Liver (tissue), 9 donors: ENCODE data around the gene KCTD16. TPM values are rescaled to one million over a fixed set of nuclear protein-coding genes. Genes with fewer than 3 reads are reported as not detected.

Source experiments
- DNase-seq: peaks from one replicate; pipeline ENCODE4 v3.0.0-alpha.2; 2017; ENCODE audit warnings: low spot score
- H3K27ac ChIP-seq, 2 donors: one replicate each; pipeline ENCODE4 v1.7.0; 2013; ENCODE audit warnings: inconsistent platforms in 2 of 2, low read length in 2 of 2, control low read depth in 1 of 2, low read depth in 1 of 2, mild to moderate bottlenecking in 1 of 2
- H3K27me3 ChIP-seq, 4 donors: one replicate each; pipeline versions ENCODE4 v1.6.1 to v1.7.0; 2013; ENCODE audit warnings: low read length in 3 of 4, inconsistent platforms in 1 of 4, mild to moderate bottlenecking in 1 of 4, moderate library complexity in 1 of 4; ENCODE audit not compliant: control insufficient read depth in 4 of 4, insufficient read depth in 4 of 4
- H3K36me3 ChIP-seq, 4 donors: one replicate each; pipeline versions ENCODE4 v1.6.1 to v1.7.0; 2013; ENCODE audit warnings: low read length in 3 of 4, mild to moderate bottlenecking in 3 of 4, low read depth in 1 of 4, moderate library complexity in 1 of 4; ENCODE audit not compliant: control insufficient read depth in 4 of 4, insufficient read depth in 3 of 4
- H3K4me1 ChIP-seq, 4 donors: one replicate each; pipeline versions ENCODE4 v1.6.1 to v1.7.0; 2013; ENCODE audit warnings: low read length in 3 of 4, mild to moderate bottlenecking in 3 of 4, moderate library complexity in 1 of 4; ENCODE audit not compliant: control insufficient read depth in 4 of 4, insufficient read depth in 4 of 4
- H3K4me3 ChIP-seq, 3 donors: one replicate each; pipeline versions ENCODE4 v1.6.1 to v1.7.0; 2013; ENCODE audit warnings: low read length in 3 of 3, control low read depth in 1 of 3, low read depth in 1 of 3, mild to moderate bottlenecking in 1 of 3
- H3K9ac ChIP-seq, 2 donors: one replicate each; pipeline ENCODE4 v1.7.0; 2013; ENCODE audit warnings: low read length in 2 of 2, mild to moderate bottlenecking in 2 of 2, moderate library complexity in 2 of 2, control low read depth in 1 of 2, low read depth in 1 of 2
- H3K9me3 ChIP-seq, 4 donors: one replicate each; pipeline versions ENCODE4 v1.6.1 to v1.7.0; 2013; ENCODE audit warnings: low read length in 3 of 4; ENCODE audit not compliant: control insufficient read depth in 4 of 4
- EGR1 ChIP-seq, 2 donors: IDR thresholded peaks; 2 replicates each; pipeline ENCODE4 v1.6.1; 2016 to 2018; ENCODE audit warnings: antibody characterized with exemption in 2 of 2, low read depth in 2 of 2
- FOXA1 ChIP-seq: IDR thresholded peaks from 2 replicates; pipeline ENCODE4 v1.6.1; 2016; ENCODE audit warnings: antibody characterized with exemption
- FOXA2 ChIP-seq: IDR thresholded peaks from 2 replicates; pipeline ENCODE4 v1.6.1; 2016; ENCODE audit warnings: antibody characterized with exemption
- GABPA ChIP-seq, 2 donors: IDR thresholded peaks in 1 of 2; conservative IDR thresholded peaks in 1 of 2; 2 replicates each; pipeline ENCODE4 v1.6.1; 2016; ENCODE audit warnings: antibody characterized with exemption in 2 of 2, mild to moderate bottlenecking in 1 of 2, moderate library complexity in 1 of 2
- HNF4A ChIP-seq, 2 donors: conservative IDR thresholded peaks; 2 replicates each; pipeline ENCODE4 v1.6.1; 2016; ENCODE audit warnings: antibody characterized with exemption in 2 of 2, mild to moderate bottlenecking in 2 of 2
- HNF4G ChIP-seq: IDR thresholded peaks from 2 replicates; pipeline ENCODE4 v1.6.1; 2016; ENCODE audit warnings: antibody characterized with exemption
- JUND ChIP-seq, 2 donors: IDR thresholded peaks; 2 replicates each; pipeline ENCODE4 v1.6.1; 2016; ENCODE audit warnings: antibody characterized with exemption in 2 of 2
- NR2F2 ChIP-seq: IDR thresholded peaks from 2 replicates; pipeline ENCODE4 v1.6.1; 2016; ENCODE audit warnings: antibody characterized with exemption
- RAD21 ChIP-seq, 2 donors: IDR thresholded peaks; 2 replicates each; pipeline ENCODE4 v1.6.1; 2016; ENCODE audit warnings: antibody characterized with exemption in 2 of 2, mild to moderate bottlenecking in 2 of 2
- RXRA ChIP-seq, 2 donors: IDR thresholded peaks; 2 replicates each; pipeline ENCODE4 v1.6.1; 2017 to 2018; ENCODE audit warnings: antibody characterized with exemption in 2 of 2, mild to moderate bottlenecking in 1 of 2
- TAF1 ChIP-seq: conservative IDR thresholded peaks from 2 replicates; pipeline ENCODE4 v1.6.1; 2016; ENCODE audit warnings: antibody characterized with exemption, mild to moderate bottlenecking
- WGBS: extraction: QIAGEN DNeasy Blood & Tissue Kit; methylation state at CpG from one replicate; pipeline ENCODE4 v1.1.7; 2013; 5-methylcytosine and 5-hydroxymethylcytosine counted together
- polyA plus RNA-seq, 2 donors: library from polyadenylated mRNA; stranded (reverse) in 1 of 2; unstranded in 1 of 2; fragments of 200-250 nt in 1 of 2; fragments of >200 nt in 1 of 2; fragmentation: Nextera tagmentation in 1 of 2; extraction: Ambion mirVana in 1 of 2; gene quantifications; one replicate each; pipeline versions ENCODE4 v1.2.1 to v1.2.3, GENCODE V29; 2013 to 2015
- total RNA-seq, 2 donors: library from RNA; depleted of rRNA; stranded (reverse); fragments of >200 nt; gene quantifications; one replicate each; pipeline ENCODE4 v1.2.3, GENCODE V29; 2014
- TF ChIP-seq, protein P1 (sequence below): IDR thresholded peaks from 2 replicates; pipeline ENCODE4 v1.6.1; 2016; ENCODE audit warnings: antibody characterized with exemption
- TF ChIP-seq, protein P2 (sequence below): IDR thresholded peaks from 2 replicates; pipeline ENCODE4 v1.6.1; 2016; ENCODE audit warnings: antibody characterized with exemption
- TF ChIP-seq, protein P3 (sequence below): fragments of 150-350 bp; IDR thresholded peaks from 2 replicates; pipeline ENCODE4 v1.5.1; 2017; ENCODE audit warnings: improper control_type of control experiment, low read depth, low read length; ENCODE audit not compliant: missing input control
- TF ChIP-seq, protein P4 (sequence below): IDR thresholded peaks from 2 replicates; pipeline ENCODE4 v1.6.1; 2016; ENCODE audit warnings: antibody characterized with exemption, mild to moderate bottlenecking
- donor health status: healthy.
- donor health status: healthy.
- donor health status: healthy.
- donor health status: healthy.
- donor health status: healthy.

Gene KCTD16
- total and polyA plus RNA-seq, 4 donors = under 0.01 to 0.05 (median 0.01) TPM; not detected in 1

DNA sequence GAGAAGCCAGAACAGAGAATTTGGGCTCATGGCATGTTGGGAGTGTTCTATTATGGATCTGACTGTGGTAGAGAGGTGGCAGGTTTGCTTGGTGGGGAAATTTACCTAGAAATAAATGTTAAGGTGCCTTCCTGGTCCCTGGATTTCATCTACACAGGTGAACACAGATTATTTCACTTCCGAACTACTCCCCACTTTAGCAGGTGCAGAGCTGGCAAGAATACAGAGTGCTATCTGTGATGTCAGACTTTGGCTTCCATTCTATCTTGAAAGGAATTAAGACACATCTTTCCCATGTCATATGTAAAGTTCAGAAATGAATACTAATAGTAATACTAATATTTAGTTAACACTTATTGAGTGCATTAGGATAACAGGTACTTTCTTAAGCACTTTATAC, 234.0 kb downstream of the KCTD16 start:
- H3K4me3 ChIP-seq = no peak overlapping the region
- H3K36me3 ChIP-seq = no peaks in the 10 kb centered on the region
- H3K27ac ChIP-seq = no peak overlapping the region
- TF ChIP-seq, protein P1, sequence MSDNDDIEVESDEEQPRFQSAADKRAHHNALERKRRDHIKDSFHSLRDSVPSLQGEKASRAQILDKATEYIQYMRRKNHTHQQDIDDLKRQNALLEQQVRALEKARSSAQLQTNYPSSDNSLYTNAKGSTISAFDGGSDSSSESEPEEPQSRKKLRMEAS = no peak
- TF ChIP-seq RAD21 (IDR thresholded peaks at IDR 0.05) = no peak
- no peak for TF ChIP-seq JUND (IDR thresholded peaks at IDR 0.05)
- TF ChIP-seq, protein P2, sequence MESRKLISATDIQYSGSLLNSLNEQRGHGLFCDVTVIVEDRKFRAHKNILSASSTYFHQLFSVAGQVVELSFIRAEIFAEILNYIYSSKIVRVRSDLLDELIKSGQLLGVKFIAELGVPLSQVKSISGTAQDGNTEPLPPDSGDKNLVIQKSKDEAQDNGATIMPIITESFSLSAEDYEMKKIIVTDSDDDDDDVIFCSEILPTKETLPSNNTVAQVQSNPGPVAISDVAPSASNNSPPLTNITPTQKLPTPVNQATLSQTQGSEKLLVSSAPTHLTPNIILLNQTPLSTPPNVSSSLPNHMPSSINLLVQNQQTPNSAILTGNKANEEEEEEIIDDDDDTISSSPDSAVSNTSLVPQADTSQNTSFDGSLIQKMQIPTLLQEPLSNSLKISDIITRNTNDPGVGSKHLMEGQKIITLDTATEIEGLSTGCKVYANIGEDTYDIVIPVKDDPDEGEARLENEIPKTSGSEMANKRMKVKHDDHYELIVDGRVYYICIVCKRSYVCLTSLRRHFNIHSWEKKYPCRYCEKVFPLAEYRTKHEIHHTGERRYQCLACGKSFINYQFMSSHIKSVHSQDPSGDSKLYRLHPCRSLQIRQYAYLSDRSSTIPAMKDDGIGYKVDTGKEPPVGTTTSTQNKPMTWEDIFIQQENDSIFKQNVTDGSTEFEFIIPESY = no peak
- H3K4me1 ChIP-seq = no peaks in the 10 kb centered on the region
- no peak for DNase-seq
- no peaks in the 10 kb centered on the region for H3K9me3 ChIP-seq
- H3K9ac ChIP-seq = no peak overlapping the region
- no peaks in the 10 kb centered on the region for H3K27me3 ChIP-seq
- WGBS = 86% methylated on average over 1 of the region's 1 CpG

DNA sequence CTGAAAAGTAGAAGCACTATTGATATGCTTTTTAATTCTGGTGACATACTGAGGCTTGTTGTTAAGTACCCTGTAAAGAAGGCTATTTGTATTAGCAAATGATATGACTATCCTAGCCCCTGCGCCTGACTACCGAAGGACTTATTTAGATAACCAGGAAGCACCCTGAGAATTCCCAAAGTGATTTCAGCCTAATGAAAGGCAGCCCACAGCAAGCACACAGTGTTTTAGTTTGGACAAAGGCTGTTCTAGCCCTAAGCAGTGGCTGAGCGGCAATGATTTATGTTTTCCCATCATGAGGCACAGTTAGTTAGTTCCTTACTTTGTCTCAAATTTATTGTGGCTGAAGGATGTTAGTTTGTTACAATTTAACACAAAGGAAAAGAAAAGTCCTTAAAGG, 235.3 kb downstream of the KCTD16 start:
- H3K9me3 ChIP-seq = no peaks in the 10 kb centered on the region
- no peak overlapping the region for H3K27ac ChIP-seq
- WGBS = 65% methylated on average over 3 of the region's 3 CpGs
- H3K4me3 ChIP-seq = no peak overlapping the region
- H3K4me1 ChIP-seq = no peaks in the 10 kb centered on the region
- no peak for DNase-seq
- no peaks in the 10 kb centered on the region for H3K27me3 ChIP-seq
- TF ChIP-seq TAF1 = no peak
- TF ChIP-seq, protein P2 = no peak
- TF ChIP-seq HNF4A (conservative IDR thresholded peaks at IDR 0.05) = no peak
- TF ChIP-seq GABPA (IDR thresholded peaks at IDR 0.05 in 1 of 2, conservative IDR thresholded peaks at IDR 0.05 in 1 of 2) = no peak
- TF ChIP-seq, protein P3, sequence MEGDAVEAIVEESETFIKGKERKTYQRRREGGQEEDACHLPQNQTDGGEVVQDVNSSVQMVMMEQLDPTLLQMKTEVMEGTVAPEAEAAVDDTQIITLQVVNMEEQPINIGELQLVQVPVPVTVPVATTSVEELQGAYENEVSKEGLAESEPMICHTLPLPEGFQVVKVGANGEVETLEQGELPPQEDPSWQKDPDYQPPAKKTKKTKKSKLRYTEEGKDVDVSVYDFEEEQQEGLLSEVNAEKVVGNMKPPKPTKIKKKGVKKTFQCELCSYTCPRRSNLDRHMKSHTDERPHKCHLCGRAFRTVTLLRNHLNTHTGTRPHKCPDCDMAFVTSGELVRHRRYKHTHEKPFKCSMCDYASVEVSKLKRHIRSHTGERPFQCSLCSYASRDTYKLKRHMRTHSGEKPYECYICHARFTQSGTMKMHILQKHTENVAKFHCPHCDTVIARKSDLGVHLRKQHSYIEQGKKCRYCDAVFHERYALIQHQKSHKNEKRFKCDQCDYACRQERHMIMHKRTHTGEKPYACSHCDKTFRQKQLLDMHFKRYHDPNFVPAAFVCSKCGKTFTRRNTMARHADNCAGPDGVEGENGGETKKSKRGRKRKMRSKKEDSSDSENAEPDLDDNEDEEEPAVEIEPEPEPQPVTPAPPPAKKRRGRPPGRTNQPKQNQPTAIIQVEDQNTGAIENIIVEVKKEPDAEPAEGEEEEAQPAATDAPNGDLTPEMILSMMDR = no peak
- no peak for TF ChIP-seq FOXA1
- no peak for TF ChIP-seq RXRA (IDR thresholded peaks at IDR 0.05)
- no peak for TF ChIP-seq EGR1 (IDR thresholded peaks at IDR 0.05; ENCODE audit: low read depth in 2 of 2)
- no peak for TF ChIP-seq RAD21 (IDR thresholded peaks at IDR 0.05)
- TF ChIP-seq FOXA2 = no peak
- TF ChIP-seq HNF4G = no peak
- no peak for TF ChIP-seq JUND (IDR thresholded peaks at IDR 0.05)
- no peak for TF ChIP-seq NR2F2
- TF ChIP-seq, protein P4, sequence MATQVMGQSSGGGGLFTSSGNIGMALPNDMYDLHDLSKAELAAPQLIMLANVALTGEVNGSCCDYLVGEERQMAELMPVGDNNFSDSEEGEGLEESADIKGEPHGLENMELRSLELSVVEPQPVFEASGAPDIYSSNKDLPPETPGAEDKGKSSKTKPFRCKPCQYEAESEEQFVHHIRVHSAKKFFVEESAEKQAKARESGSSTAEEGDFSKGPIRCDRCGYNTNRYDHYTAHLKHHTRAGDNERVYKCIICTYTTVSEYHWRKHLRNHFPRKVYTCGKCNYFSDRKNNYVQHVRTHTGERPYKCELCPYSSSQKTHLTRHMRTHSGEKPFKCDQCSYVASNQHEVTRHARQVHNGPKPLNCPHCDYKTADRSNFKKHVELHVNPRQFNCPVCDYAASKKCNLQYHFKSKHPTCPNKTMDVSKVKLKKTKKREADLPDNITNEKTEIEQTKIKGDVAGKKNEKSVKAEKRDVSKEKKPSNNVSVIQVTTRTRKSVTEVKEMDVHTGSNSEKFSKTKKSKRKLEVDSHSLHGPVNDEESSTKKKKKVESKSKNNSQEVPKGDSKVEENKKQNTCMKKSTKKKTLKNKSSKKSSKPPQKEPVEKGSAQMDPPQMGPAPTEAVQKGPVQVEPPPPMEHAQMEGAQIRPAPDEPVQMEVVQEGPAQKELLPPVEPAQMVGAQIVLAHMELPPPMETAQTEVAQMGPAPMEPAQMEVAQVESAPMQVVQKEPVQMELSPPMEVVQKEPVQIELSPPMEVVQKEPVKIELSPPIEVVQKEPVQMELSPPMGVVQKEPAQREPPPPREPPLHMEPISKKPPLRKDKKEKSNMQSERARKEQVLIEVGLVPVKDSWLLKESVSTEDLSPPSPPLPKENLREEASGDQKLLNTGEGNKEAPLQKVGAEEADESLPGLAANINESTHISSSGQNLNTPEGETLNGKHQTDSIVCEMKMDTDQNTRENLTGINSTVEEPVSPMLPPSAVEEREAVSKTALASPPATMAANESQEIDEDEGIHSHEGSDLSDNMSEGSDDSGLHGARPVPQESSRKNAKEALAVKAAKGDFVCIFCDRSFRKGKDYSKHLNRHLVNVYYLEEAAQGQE = no peak
- no peak overlapping the region for H3K9ac ChIP-seq
- no peaks in the 10 kb centered on the region for H3K36me3 ChIP-seq
